HG02610 (cell line): ENCODE results near the gene C3orf18.

Experiments
- ATAC-seq: cut with Tn5 transposase; IDR thresholded peaks from one replicate; pipeline ENCODE4 v1.9.1; 2021; ENCODE audit warnings: mild to moderate bottlenecking, moderate library complexity; ENCODE audit not compliant: unreplicated experiment

Gene C3orf18

DNA sequence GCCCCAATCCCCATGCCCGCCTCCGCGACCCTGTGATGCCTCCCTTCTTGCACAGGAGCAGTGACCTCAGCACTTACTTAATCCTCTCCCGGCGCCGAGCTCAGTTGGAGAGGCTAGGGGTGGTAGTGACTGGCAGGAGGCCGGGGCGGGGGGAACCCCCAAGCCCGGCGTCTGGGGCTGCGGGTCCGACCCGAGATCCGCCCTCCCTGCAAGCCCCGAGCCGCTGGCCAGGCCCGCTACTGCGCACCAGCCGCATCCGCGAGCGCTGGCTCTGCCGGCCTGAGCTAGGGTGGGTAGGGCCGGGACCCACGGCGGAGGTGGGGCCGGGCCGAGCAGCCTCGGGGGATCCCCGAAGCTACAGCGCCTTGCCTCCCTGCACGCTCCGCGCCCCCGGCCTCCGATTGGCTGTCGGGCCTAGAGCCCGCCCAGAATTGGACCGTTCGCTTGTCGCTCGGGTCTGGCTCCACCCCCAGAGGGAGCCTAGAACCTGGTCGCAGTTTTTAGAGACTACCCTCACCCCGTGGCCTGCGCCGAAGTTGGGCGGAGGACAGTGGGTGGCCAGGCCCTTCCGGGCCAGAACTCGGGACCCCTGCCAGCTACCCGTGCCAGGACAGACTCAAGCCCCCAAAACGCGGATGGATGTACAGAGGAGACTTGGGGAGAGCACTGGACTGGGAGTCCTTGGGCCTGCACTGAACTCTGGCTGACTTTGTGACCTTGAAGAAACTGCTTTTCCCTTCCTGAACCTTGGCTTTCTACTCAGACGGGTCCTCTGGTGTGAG lies at the start of gene C3orf18:
C3orf18 (minus strand) TSS at position 362 of the 782 bp plus-strand sequence. CDS start 2,048 bp downstream, outside the sequence.
- ATAC-seq = peak; percentile 91

GRCh38 chr3:50616770-50617095 lies 49.2 kb upstream of the C3orf18 start:
- ATAC-seq = peak; percentile 64

DNA sequence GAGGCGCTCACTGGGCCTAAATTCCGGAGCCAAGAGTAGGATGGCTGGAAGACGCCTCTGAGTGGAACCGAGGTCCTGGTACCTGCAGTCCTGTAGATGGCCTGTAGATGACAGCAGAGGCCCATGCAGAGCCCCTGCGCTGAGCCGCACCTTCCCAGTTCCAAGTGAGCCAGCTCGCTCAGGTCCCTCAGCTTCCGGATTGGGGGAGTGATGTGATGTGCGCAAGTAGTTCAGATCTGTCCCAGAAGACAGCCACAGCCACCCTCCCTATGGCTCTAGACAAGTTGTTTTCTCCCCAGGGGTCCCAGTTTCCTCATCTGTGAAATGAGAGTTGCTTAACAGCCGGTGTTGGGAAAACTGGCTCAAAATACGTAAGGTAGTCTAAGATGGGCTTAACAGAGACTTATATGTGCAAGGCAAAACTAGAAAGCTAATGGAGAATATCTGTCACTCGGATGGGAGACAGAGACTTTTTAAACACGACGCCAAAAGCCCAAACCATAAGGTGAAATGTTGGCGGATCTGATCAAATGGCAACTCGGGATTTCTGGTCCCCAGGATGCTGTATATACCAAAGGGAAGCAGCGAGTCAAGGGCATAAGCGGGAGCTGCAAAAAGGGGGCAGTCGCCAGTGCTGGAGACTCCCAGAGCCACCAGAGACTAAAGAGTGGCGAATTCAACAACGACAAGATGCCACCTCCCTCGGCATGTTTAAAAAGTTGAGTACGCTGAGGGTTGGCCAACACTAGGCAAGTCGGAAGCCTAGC lies 48.6 kb upstream of the C3orf18 start:
- ATAC-seq = peak; percentile 43

DNA sequence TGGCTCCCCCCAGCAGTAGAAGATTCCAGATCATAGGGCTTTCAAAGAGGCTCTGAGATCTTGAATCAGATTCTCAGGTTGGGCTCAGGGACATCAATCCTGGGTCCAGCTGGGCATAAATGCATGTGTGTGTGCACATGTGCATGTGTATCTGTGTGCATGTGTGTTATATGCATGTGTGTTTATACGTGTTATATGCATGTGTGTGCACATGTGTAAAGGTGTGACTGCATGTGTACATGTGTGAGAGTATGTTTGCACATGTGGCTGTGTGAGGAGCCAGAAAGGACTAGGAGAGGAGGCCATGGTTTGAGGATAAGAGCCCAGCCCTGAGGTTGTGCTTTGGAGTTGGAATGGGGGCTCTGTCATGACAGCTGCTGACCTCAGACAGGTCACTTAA lies 47.6 kb upstream of the C3orf18 start:
- ATAC-seq = no peak

DNA sequence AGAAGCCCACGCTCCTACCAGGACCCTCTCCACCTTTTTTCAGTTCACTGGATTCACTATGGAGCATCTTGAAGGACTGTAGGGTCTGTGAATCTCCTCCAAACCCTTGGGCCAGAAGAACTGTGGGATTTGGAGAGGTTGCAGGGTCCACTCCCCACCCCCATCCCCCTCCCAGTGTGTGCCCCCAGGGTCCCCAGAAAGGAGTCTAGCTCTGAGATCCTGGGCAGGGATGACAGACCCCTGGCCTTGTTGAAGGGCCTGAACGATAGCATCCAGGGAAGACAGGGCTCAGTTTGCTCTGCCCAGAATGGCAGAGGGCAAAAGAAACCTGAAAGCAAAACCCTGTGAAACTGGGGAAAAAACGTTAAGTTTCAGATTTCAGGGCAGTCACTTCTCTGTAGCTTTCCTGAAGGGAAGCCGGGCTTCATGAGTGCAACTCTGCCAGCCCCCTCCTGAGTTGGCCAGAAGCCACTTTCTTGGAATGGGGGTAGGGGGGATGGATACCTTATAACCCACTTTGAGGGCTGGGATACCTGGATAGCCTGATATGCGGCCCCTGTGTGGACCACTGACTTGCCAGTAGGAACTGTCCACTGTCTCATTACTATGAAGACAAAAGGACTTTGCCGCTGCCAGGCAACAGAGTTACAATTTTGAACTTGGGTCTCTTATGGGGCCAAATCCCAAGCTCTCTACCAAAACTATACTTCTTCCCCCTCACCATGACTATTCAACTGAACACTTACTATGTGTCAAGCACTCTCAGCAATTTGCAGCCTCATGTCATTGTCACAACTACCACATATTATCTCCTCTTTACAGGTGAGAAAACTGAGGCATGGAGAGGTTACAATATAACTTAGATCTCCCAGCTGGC lies 45.7 kb upstream of the C3orf18 start:
- no peak for ATAC-seq

GRCh38 chr3:50612234-50612882 lies 44.8 kb upstream of the C3orf18 start:
- ATAC-seq = no peak

GRCh38 chr3:50611464-50612233 lies 44.1 kb upstream of the C3orf18 start, which contains the start of gene CISH:
Gene CISH, minus strand, starts transcription at chr3:50611774. Its CDS starts 124 bp downstream, at chr3:50611650.
- peak; percentile 74 for ATAC-seq

DNA sequence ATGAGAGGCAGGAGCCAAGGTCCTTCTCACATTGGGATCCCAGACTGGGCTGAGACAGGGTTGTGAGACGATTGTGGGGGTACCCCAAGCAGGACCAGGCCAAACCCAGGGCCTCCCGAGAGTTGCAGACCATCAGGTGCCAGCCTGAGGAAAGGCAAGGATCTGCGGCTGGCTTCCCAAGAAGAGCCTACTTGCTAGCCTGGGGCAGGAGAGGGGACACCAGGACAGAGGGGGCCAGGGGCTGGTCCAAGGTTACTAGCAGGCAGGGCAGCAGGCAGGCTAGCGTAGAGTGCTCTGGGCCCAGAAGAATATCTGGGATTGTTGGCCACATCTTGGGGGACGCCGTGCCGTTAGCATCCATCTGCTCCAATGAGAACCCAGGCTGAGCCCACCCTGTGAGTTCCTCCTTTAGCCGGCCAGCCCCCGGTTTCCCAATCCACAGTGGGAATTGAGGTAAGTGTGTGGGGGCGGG lies 43.5 kb upstream of the C3orf18 start:
- ATAC-seq = no peak

GRCh38 chr3:50610181-50610971 lies 42.8 kb upstream of the C3orf18 start:
- no peak for ATAC-seq

GRCh38 chr3:50609763-50610085 lies 42.2 kb upstream of the C3orf18 start:
- ATAC-seq = no peak

GRCh38 chr3:50609071-50609762 lies 41.7 kb upstream of the C3orf18 start:
- ATAC-seq = no peak

- no peak for ATAC-seq
Observed at GRCh38 chr3:50608278-50608677, 40.7 kb upstream of the C3orf18 start.

DNA sequence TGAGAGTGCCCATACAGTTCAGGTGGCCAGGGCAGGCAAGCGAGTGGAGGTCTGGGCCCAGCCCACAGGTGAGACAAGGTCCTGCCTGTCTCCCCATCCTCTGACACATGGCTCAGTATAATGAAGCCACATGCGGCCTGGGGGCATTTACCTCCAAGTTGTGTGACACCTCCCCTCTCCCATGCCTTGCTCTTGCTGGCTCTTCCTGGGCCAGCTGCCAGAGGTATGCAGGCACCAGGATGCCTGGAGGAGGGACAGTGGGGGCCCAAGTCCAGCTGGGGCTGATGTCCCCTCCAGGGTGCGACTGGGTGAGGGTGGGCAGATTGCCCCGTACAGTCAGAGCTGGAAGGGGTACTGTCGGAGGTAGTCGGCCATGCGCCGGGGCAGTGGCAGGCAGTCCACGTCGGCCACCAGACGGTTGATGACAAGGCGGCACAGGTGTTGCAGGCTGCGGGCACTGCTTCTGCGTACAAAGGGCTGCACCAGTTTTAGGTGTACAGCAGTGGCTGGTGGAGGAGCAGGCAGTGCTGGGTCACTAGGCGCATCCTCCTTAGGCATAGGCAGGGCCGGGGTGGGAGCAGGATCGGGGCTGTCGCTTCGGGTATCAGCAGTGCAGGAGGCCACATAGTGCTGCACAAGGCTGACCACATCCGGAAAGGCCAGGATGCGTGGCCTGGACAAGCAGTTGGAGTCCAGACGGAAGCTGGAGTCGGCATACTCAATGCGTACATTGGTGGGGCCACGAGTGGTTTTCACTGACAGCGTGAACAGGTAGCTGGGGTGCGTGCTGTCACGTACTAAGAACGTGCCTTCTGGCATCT lies 39.9 kb upstream of the C3orf18 start:
- ATAC-seq = no peak

DNA sequence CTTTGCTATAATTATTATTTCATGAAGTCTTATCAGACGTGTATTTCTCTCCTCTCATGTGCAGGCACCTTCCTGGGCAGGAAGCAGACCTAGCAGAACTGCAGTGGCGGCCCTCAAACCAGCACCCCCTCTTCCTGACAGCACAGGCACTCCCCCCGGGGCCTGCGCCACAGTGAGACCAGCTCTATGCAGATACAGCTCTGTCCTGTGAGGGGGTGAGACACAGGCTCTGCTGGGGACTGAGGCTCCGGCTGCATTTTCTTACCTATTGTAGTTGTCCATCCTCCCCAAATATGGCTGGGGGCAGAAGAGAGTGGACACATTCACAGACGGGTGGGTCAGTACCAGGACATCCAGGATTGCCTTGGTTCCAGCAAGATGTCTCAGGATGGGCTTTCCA lies 39.0 kb upstream of the C3orf18 start:
- no peak for ATAC-seq

GRCh38 chr3:50605901-50606326 lies 38.4 kb upstream of the C3orf18 start:
- ATAC-seq = no peak

DNA sequence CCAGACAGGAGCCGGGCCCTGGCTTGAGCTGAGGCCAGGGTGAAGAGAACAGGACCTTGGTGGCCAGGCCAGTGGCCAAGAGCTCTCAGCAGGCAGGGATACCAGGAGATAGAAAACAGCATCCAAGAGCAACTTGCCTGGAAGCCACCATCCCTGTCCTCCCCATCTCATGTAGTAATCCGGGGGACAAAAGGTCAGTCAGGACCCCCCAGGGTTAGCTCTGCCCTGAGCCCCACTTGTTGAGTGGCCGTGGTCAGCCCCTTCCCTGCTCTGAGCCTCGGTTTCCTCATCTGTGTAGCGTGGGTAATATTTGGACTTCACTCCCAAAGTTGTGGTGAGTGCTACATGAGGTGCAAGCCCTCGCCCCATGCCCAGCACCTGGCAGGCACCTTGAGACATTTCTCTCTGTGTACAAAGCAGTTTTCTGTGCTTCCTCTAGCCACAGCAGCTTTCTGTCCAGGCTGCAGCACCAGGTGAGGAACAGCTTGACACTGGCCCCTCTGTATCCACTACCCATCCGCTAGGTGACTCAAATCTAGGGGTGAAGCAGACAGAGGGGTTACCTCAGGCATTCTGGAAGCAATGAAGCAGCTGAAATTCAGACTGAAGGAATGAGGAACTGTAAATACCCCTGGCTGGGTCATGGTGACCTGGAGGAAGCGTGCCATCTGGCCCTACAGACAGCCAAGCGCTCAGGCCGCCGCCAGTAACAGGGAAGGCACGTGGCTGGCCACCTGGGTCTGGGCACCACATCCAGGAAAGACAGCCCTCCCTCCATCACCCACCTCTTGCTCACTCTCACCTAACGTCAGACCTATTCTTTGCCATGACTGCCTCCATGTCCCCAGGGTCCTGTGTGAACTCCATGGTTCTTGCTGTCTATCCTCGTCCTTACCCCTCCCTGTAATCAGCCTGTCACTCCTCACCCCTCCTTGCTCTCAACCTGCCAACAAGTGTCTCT lies 37.4 kb upstream of the C3orf18 start:
- ATAC-seq = no peak
